HepG2 (cell line): ENCODE measurements around the gene TLDC2. TPM values are rescaled to one million over a fixed set of nuclear protein-coding genes. Genes with fewer than 3 reads are reported as not detected.

Experiments used
- ATF3 ChIP-seq: sonication (generic); formaldehyde crosslinking; IDR thresholded peaks from 2 replicates; pipeline ENCODE4 v1.4.0; 2020; ENCODE audit warnings: missing genetic modification reagents
- DRAP1 ChIP-seq: IDR thresholded peaks from 2 replicates; pipeline ENCODE4 v1.6.1; 2016; ENCODE audit warnings: missing genetic modification reagents, missing compliant biosample characterization
- ELF4 ChIP-seq: sonication (generic); formaldehyde crosslinking; IDR thresholded peaks from 2 replicates; pipeline ENCODE4 v1.5.0; 2020; ENCODE audit warnings: missing genetic modification reagents, mild to moderate bottlenecking, moderate library complexity, borderline replicate concordance
- ERF ChIP-seq: IDR thresholded peaks from 2 replicates; pipeline ENCODE4 v1.6.1; 2018; ENCODE audit warnings: missing biosample characterization, missing genetic modification reagents
- FOSL2 ChIP-seq: sonication (generic); formaldehyde crosslinking; IDR thresholded peaks from 2 replicates; pipeline ENCODE4 v1.4.0; 2020; ENCODE audit warnings: missing genetic modification reagents
- FOXK1 ChIP-seq: sonication (generic); formaldehyde crosslinking; IDR thresholded peaks from 2 replicates; pipeline ENCODE4 v1.4.0; 2020; ENCODE audit warnings: low read depth, missing genetic modification reagents, borderline replicate concordance
- FOXP1 ChIP-seq, 2 experiments: fragments of 450-650 bp in 1 of 2; IDR thresholded peaks; 2 replicates each; pipeline ENCODE4 v1.6.1; 2017 to 2018; ENCODE audit warnings: antibody characterized with exemption in 1 of 2
- GFI1 ChIP-seq: sonication (generic); formaldehyde crosslinking; IDR thresholded peaks from 2 replicates; pipeline ENCODE4 v1.5.0; 2020; ENCODE audit warnings: missing genetic modification reagents, mild to moderate bottlenecking, borderline replicate concordance
- ISL2 ChIP-seq: sonication (generic); formaldehyde crosslinking; IDR thresholded peaks from 2 replicates; pipeline ENCODE4 v1.5.0; 2020; ENCODE audit warnings: missing genetic modification reagents
- MIXL1 ChIP-seq: IDR thresholded peaks from 2 replicates; pipeline ENCODE4 v1.6.1; 2016
- MYC ChIP-seq: sonication (generic); formaldehyde crosslinking; IDR thresholded peaks from 2 replicates; pipeline ENCODE4 v1.9.0; 2021; ENCODE audit warnings: missing genetic modification reagents, borderline replicate concordance
- MYNN ChIP-seq: sonication (generic); formaldehyde crosslinking; IDR thresholded peaks from 2 replicates; pipeline ENCODE4 v1.4.0; 2020; ENCODE audit warnings: mild to moderate bottlenecking, low read depth, missing genetic modification reagents
- NR2F2 ChIP-seq: IDR thresholded peaks from 2 replicates; pipeline ENCODE4 v1.6.1; 2012; ENCODE audit warnings: low read depth, inconsistent platforms, borderline replicate concordance
- RBM22 ChIP-seq: fragments of 200-400 bp; formaldehyde crosslinking; optimal IDR thresholded peaks from 2 replicates; pipeline ENCODE3; 2017; ENCODE audit warnings: mild to moderate bottlenecking, low read length, moderate library complexity
- REST ChIP-seq, 2 experiments: IDR thresholded peaks; 2 replicates each; pipeline ENCODE4 v1.6.1; 2011 to 2012; ENCODE audit warnings: low read length in 2 of 2, borderline replicate concordance in 1 of 2, low read depth in 1 of 2, mild to moderate bottlenecking in 1 of 2, moderate library complexity in 1 of 2
- RFXAP ChIP-seq: sonication (generic); formaldehyde crosslinking; IDR thresholded peaks from 2 replicates; pipeline ENCODE4 v1.4.0; 2020; ENCODE audit warnings: missing genetic modification reagents, borderline replicate concordance
- SIN3A ChIP-seq: IDR thresholded peaks from 2 replicates; pipeline ENCODE4 v1.6.1; 2011; ENCODE audit warnings: low read depth, mild to moderate bottlenecking, control low read depth, low read length, borderline replicate concordance
- TAF1 ChIP-seq: sonication (generic); formaldehyde crosslinking; IDR thresholded peaks from 2 replicates; pipeline ENCODE4 v1.4.0; 2020; ENCODE audit warnings: missing genetic modification reagents
- TOPORS ChIP-seq: sonication (generic); formaldehyde crosslinking; IDR thresholded peaks from 2 replicates; pipeline ENCODE4 v1.8.0; 2023; ENCODE audit warnings: mild to moderate bottlenecking, missing genetic modification reagents
- YEATS2 ChIP-seq: sonication (generic); formaldehyde crosslinking; IDR thresholded peaks from 2 replicates; pipeline ENCODE4 v1.4.0; 2020; ENCODE audit warnings: missing genetic modification reagents, borderline replicate concordance
- ZNF30 ChIP-seq: sonication (generic); formaldehyde crosslinking; IDR thresholded peaks from 2 replicates; pipeline ENCODE4 v1.5.0; 2020; ENCODE audit warnings: mild to moderate bottlenecking, missing genetic modification reagents
- ZNF350 ChIP-seq: sonication (generic); formaldehyde crosslinking; IDR thresholded peaks from 2 replicates; pipeline ENCODE4 v1.4.0; 2020; ENCODE audit warnings: mild to moderate bottlenecking, low read depth, missing genetic modification reagents, borderline replicate concordance
- ZNF567 ChIP-seq: sonication (generic); formaldehyde crosslinking; IDR thresholded peaks from 2 replicates; pipeline ENCODE4 v1.8.1; 2023; ENCODE audit warnings: mild to moderate bottlenecking, missing genetic modification reagents, borderline replicate concordance
- ZNF7 ChIP-seq: IDR thresholded peaks from 2 replicates; pipeline ENCODE4 v1.6.1; 2016; ENCODE audit warnings: missing biosample characterization, missing genetic modification reagents
- ZNF710 ChIP-seq: sonication (generic); formaldehyde crosslinking; IDR thresholded peaks from 2 replicates; pipeline ENCODE4 v1.5.0; 2020; ENCODE audit warnings: mild to moderate bottlenecking, missing genetic modification reagents, borderline replicate concordance
- ZNF780A ChIP-seq: sonication (generic); formaldehyde crosslinking; IDR thresholded peaks from 2 replicates; pipeline ENCODE4 v1.8.0; 2022; ENCODE audit warnings: mild to moderate bottlenecking, missing genetic modification reagents, moderate library complexity
- polyA plus RNA-seq, 8 experiments: library from polyadenylated mRNA; depleted of rRNA in 3 of 8; stranded (reverse) in 7 of 8; unstranded in 1 of 8; fragments of >200 nt; fragmentation: Illumina TruSeq in 4 of 8; extraction: Trizol in 4 of 8; gene quantifications; 2 replicates each; pipeline versions ENCODE4 v1.2.1 to v1.2.3, GENCODE V29; 2011 to 2016; ENCODE audit warnings: low read depth in 4 of 8, missing spikeins in 1 of 8, mixed read lengths in 1 of 8; ENCODE audit not compliant: insufficient read depth in 1 of 8
- total RNA-seq, 5 experiments: library from RNA; depleted of rRNA; stranded (reverse); fragments of >200 nt; fragmentation: Illumina TruSeq; extraction: Trizol; gene quantifications; 2 replicates each; pipeline ENCODE4 v1.2.3, GENCODE V29; 2016; ENCODE audit warnings: low read depth in 1 of 5

The TLDC2 gene
- total and polyA plus RNA-seq, 2 of the 13 experiments (the other 11 are each of a cell fraction or from before 2014, with no cell fraction given) = 1.5 to 1.6 TPM

- TF ChIP-seq SIN3A (no peak), GFI1 (CRISPR knock-in tag) (0 out of 2 replicates have a peak, but pooled peaks have one; percentile 33), ELF4 (CRISPR knock-in tag) (no peak), ATF3 (CRISPR knock-in tag) (no peak), FOXK1 (CRISPR knock-in tag) (peak; percentile 53; the same call in 1 of the 2 replicates), ZNF780A (CRISPR knock-in tag) (no peak), RFXAP (CRISPR knock-in tag) (no peak), NR2F2 (no peak), FOXP1 (IDR thresholded peaks at IDR 0.05) (no peak), FOXP1 (CRISPR knock-in tag; IDR thresholded peaks at IDR 0.05) (peak; percentile 74), TOPORS (CRISPR knock-in tag) (no peak), ZNF710 (peak; percentile 33; the same call in 1 of the 2 replicates), MIXL1 (CRISPR knock-in tag) (peak; percentile 92), REST (IDR thresholded peaks at IDR 0.05; ENCODE audit: borderline replicate concordance in 1 of 2, low read depth in 1 of 2, low read length in 2 of 2) (no peak), ZNF350 (CRISPR knock-in tag) (no peak), ZNF30 (CRISPR knock-in tag) (no peak), DRAP1 (CRISPR knock-in tag) (0 out of 2 replicates have a peak, but pooled peaks have one; percentile 29), ISL2 (peak; percentile 51), TAF1 (CRISPR knock-in tag) (no peak), ERF (peak; percentile 66; the same call in 1 of the 2 replicates), ZNF567 (no peak), FOSL2 (peak; percentile 33; the same call in 1 of the 2 replicates), YEATS2 (0 out of 2 replicates have a peak, but pooled peaks have one; percentile 36), MYNN (CRISPR knock-in tag) (no peak), ZNF7 (CRISPR knock-in tag) (no peak; the same call in 1 of the 2 replicates), MYC (CRISPR knock-in tag) (no peak), RBM22 (no peak)
Observed at GRCh38 chr20:36927704-36928103, 51.8 kb downstream of the TLDC2 start (continued).
